GM12878 (cell line): ENCODE results near the gene UPF1. TPM values are rescaled to one million over a fixed set of nuclear protein-coding genes. Genes with fewer than 3 reads are reported as not detected.

Source experiments
- ATAC-seq: fragments of 200-7000 bp; cut with Tn5 transposase; 3 replicates; pipeline ENCODE4 v1.9.1; 2020; ENCODE audit warnings: mild to moderate bottlenecking, moderate library complexity
- BruUV-seq: library from RNA; stranded (reverse); fragments of 400-500 nt; replicated peaks from 2 replicates; lab custom pipeline; 2021; lab: Mats Ljungman, UMichigan
- CTCF ChIA-PET: fragments of 300-600 bp; sonication (Branson Sonifier 250); formaldehyde crosslinking; extraction: SDS; loops from one replicate; lab custom pipeline; 2021; ENCODE audit warnings: inconsistent platforms; lab: Yijun Ruan, JAX
- POLR2A ChIA-PET: fragments of 350-600 bp; formaldehyde crosslinking; extraction: SDS; loops from one replicate; lab custom pipeline; 2021; ENCODE audit warnings: inconsistent platforms; lab: Charles Lee
- RAD21 ChIA-PET: fragments of 300-600 bp; sonication (Branson Sonifier 250); formaldehyde crosslinking; loops from one replicate; lab custom pipeline; 2023; ENCODE audit warnings: antibody characterized with exemption; ENCODE audit not compliant: unreplicated experiment; lab: Charles Lee
- SMC1A ChIA-PET: fragments of 300-600 bp; sonication (Branson Sonifier 250); formaldehyde crosslinking; loops from one replicate; lab custom pipeline; 2023; ENCODE audit not compliant: unreplicated experiment, uncharacterized antibody; lab: Charles Lee
- DNase-seq: peaks from one replicate; pipeline ENCODE4 v3.0.0-alpha.2; 2011; ENCODE audit warnings: low read depth, low spot score
- FAIRE-seq: peaks from 3 replicates; lab custom pipeline; 2011; peaks lifted over from hg19 to GRCh38; lab: Jason Lieb, UNC
- H2AFZ ChIP-seq: 2 replicates; pipeline ENCODE4 v1.6.0; 2011; ENCODE audit warnings: low read depth, low read length, control low read depth; ENCODE audit not compliant: control insufficient read depth
- H3K27ac ChIP-seq: 2 replicates; pipeline ENCODE4 v1.5.1; 2011; ENCODE audit warnings: control low read depth; ENCODE audit not compliant: control insufficient read depth, insufficient read depth
- H3K27me3 ChIP-seq, 2 experiments: replicated peaks in 1 of 2; 2 replicates each; pipeline versions ENCODE4 v1.6.0 to v1.6.1; 2011; ENCODE audit warnings: low read length in 1 of 2; ENCODE audit not compliant: control insufficient read depth in 2 of 2, insufficient read depth in 2 of 2
- H3K36me3 ChIP-seq, 2 experiments: 2 replicates each; pipeline ENCODE4 v1.5.1; 2011; ENCODE audit warnings: low read length in 1 of 2; ENCODE audit not compliant: control insufficient read depth in 2 of 2, insufficient read depth in 2 of 2
- H3K4me1 ChIP-seq: 2 replicates; pipeline ENCODE4 v1.6.1; 2011; ENCODE audit warnings: mild to moderate bottlenecking, low read length, moderate library complexity, mixed read lengths; ENCODE audit not compliant: control insufficient read depth, insufficient read depth
- H3K4me2 ChIP-seq: 2 replicates; pipeline ENCODE4 v1.6.0; 2011; ENCODE audit warnings: control low read depth; ENCODE audit not compliant: control insufficient read depth, insufficient read depth
- H3K4me3 ChIP-seq: fragments of 200-600 bp; sonication (generic); 2 replicates; pipeline ENCODE4 v1.5.1; 2016
- H3K79me2 ChIP-seq: 2 replicates; pipeline ENCODE4 v1.6.0; 2011; ENCODE audit warnings: low read length; ENCODE audit not compliant: control insufficient read depth, insufficient read depth
- H3K9ac ChIP-seq: 2 replicates; pipeline ENCODE4 v1.8.0; 2011; ENCODE audit warnings: low read length, control low read depth, mixed read lengths; ENCODE audit not compliant: control insufficient read depth, insufficient read depth
- H3K9me3 ChIP-seq: replicated peaks from 3 replicates; pipeline ENCODE4 v1.5.1; 2011; ENCODE audit warnings: mild to moderate bottlenecking, low read length; ENCODE audit not compliant: control insufficient read depth, insufficient read depth
- H4K20me1 ChIP-seq: 2 replicates; pipeline ENCODE4 v1.6.0; 2011; ENCODE audit not compliant: control insufficient read depth, insufficient read depth
- BRCA1 ChIP-seq: IDR thresholded peaks from 2 replicates; pipeline ENCODE4 v1.6.1; 2011; ENCODE audit warnings: low read depth, low read length, improper control_type of control experiment
- CEBPZ ChIP-seq: fragments of 150-350 bp; IDR thresholded peaks from 2 replicates; pipeline ENCODE4 v1.6.1; 2016; ENCODE audit warnings: low read depth, low read length
- EZH2 ChIP-seq: IDR thresholded peaks from 2 replicates; pipeline ENCODE4 v1.6.1; 2012; ENCODE audit warnings: low read depth, mild to moderate bottlenecking, control low read depth, inconsistent platforms, low read length, borderline replicate concordance; ENCODE audit not compliant: control insufficient read depth
- HCFC1 ChIP-seq: fragments of 150-350 bp; IDR thresholded peaks from 2 replicates; pipeline ENCODE4 v1.6.1; 2014; ENCODE audit warnings: low read length
- IRF5 ChIP-seq: fragments of 450-650 bp; IDR thresholded peaks from 2 replicates; pipeline ENCODE4 v1.6.1; 2017; ENCODE audit warnings: borderline replicate concordance
- KLF5 ChIP-seq: fragments of 450-650 bp; IDR thresholded peaks from 2 replicates; pipeline ENCODE4 v1.6.1; 2014; ENCODE audit warnings: mild to moderate bottlenecking; ENCODE audit not compliant: partially characterized antibody
- MEF2A ChIP-seq: IDR thresholded peaks from 2 replicates; pipeline ENCODE4 v1.6.1; 2011; ENCODE audit warnings: low read depth, mild to moderate bottlenecking, low read length, moderate library complexity; ENCODE audit not compliant: insufficient read depth
- NR2C2 ChIP-seq: IDR thresholded peaks from 2 replicates; pipeline ENCODE4 v1.6.1; 2011; ENCODE audit warnings: borderline replicate concordance, low read depth; ENCODE audit not compliant: control insufficient read depth, insufficient read length
- POLR2A ChIP-seq: IDR thresholded peaks from 2 replicates; pipeline ENCODE4 v1.6.1; 2011; ENCODE audit warnings: low read depth, mild to moderate bottlenecking, low read length
- RB1 ChIP-seq: fragments of 450-650 bp; formaldehyde crosslinking; IDR thresholded peaks from 2 replicates; pipeline ENCODE4 v1.6.1; 2017; ENCODE audit warnings: mild to moderate bottlenecking, borderline replicate concordance
- RCOR1 ChIP-seq: conservative IDR thresholded peaks from 2 replicates; pipeline ENCODE4 v1.6.1; 2012; ENCODE audit warnings: low read depth, low read length, improper control_type of control experiment
- RELA ChIP-seq: fragments of 450-650 bp; IDR thresholded peaks from 2 replicates; pipeline ENCODE4 v1.8.0; 2014; ENCODE audit warnings: borderline replicate concordance; ENCODE audit not compliant: partially characterized antibody
- SREBF2 ChIP-seq: IDR thresholded peaks from 2 replicates; pipeline ENCODE4 v1.6.1; 2012; ENCODE audit warnings: mild to moderate bottlenecking, low read length
- SUPT20H ChIP-seq: IDR thresholded peaks from 2 replicates; pipeline ENCODE4 v1.6.1; 2011; ENCODE audit warnings: low read depth, mild to moderate bottlenecking, low read length, moderate library complexity, borderline replicate concordance; ENCODE audit not compliant: control insufficient read depth
- USF2 ChIP-seq: IDR thresholded peaks from 2 replicates; pipeline ENCODE4 v1.6.1; 2011; ENCODE audit warnings: low read depth, low read length, improper control_type of control experiment, borderline replicate concordance
- ZNF592 ChIP-seq: fragments of 450-650 bp; IDR thresholded peaks from 2 replicates; pipeline ENCODE4 v1.6.1; 2017; ENCODE audit warnings: mild to moderate bottlenecking, moderate library complexity
- WGBS: methylation state at CpG from one replicate; pipeline ENCODE4 v1.1.6; 2016; ENCODE audit warnings: low lambda C conversion rate; ENCODE audit not compliant: insufficient replicate concordance, insufficient coverage; ENCODE audit errors: missing lambda C conversion rate; 5-methylcytosine and 5-hydroxymethylcytosine counted together
- in situ Hi-C: fragments of 300-500 bp; cut with MboI; formaldehyde crosslinking; loops from 9 replicates; pipeline ENCODE4 v1.14.3; 2018; ENCODE audit warnings: mixed read lengths
- intact Hi-C: fragments of 100-400 bp; cut with micrococcal nuclease; formaldehyde crosslinking; loops from one replicate; pipeline ENCODE4 v1.14.2; 2022; ENCODE audit not compliant: unreplicated experiment
- polyA plus RNA-seq, 11 experiments: library from polyadenylated mRNA; depleted of rRNA in 4 of 11; unstranded in 6 of 11; stranded (reverse) in 5 of 11; fragments of >200 nt; fragmentation: Nextera tagmentation in 4 of 11; fragmentation: Illumina TruSeq in 1 of 11; extraction: Ambion mirVana in 4 of 11; extraction: Trizol in 1 of 11; gene quantifications; 1 replicate in 1 of 11; 2 replicates in 10 of 11; pipeline versions ENCODE4 v1.2.1 to v1.2.3, GENCODE V29; 2011 to 2016; ENCODE audit warnings: inconsistent platforms in 2 of 11, missing spikeins in 2 of 11, low read depth in 1 of 11
- total RNA-seq, 4 experiments: library from RNA; depleted of rRNA in 3 of 4; stranded (reverse); fragments of >200 nt in 3 of 4; fragmentation: Illumina TruSeq in 1 of 4; extraction: Trizol in 1 of 4; gene quantifications; 2 replicates each; pipeline versions ENCODE4 v1.2.1 to v1.2.3, GENCODE V29; 2013 to 2021

The UPF1 gene
- total and polyA plus RNA-seq, 10 of the 15 experiments (the other 5 are each of a cell fraction or from before 2014, with no cell fraction given) = 0.58 to 80.9 (median 18.7) TPM

DNA sequence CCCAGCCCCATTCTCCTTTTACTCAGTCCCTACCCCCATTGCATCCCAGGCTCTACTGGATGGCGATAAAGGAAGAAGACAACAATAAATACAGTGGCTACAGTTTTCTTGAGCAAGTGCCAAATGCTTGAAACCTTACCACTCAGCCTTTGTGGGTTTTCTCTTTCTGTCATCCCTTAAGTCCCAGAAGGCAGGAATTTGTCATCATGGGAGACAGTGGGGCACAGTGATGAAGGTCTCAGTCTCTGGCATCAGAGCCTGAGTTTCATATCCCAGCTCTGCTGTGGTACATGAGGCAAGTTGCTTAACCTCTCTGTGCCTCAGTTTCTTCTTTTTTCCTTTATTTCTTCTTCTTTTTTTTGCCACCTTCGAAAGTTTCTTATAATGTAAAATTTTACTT, 35.5 kb upstream of the UPF1 start:
- DNase-seq (no peak), ATAC-seq (no peak), FAIRE-seq (no peak)
- no peak overlapping the region for H3K9ac ChIP-seq
- RAD21 ChIA-PET = interaction anchor here (0.6 kb wide), 1 partner anchor 269 kb away, joined by 3 read pairs; no protein-coding TSS in a partner anchor
- no peaks in the 10 kb centered on the region for H4K20me1 ChIP-seq
- no peak overlapping the region for H3K4me2 ChIP-seq
- BruUV-seq = no TSS peak
- no peak overlapping the region for H3K27ac ChIP-seq
- intact Hi-C loops (no loop called here), in situ Hi-C loops (no loop called here)
- POLR2A ChIA-PET = no interaction called here
- no peaks in the 10 kb centered on the region for H3K79me2 ChIP-seq
- no peak overlapping the region for H2AFZ ChIP-seq
- H3K27me3 ChIP-seq = peaks cover 5 to 8% of the 10 kb centered on the region in 2 experiments
- H3K4me1 ChIP-seq = no peaks in the 10 kb centered on the region
- H3K36me3 ChIP-seq = no peaks in the 10 kb centered on the region
- 0% methylated on average over 2 of the region's 2 CpGs for WGBS
- no peaks in the 10 kb centered on the region for H3K9me3 ChIP-seq
- SMC1A ChIA-PET = no interaction called here
- H3K4me3 ChIP-seq = no peak overlapping the region
- CTCF ChIA-PET = no interaction called here
- TF ChIP-seq RELA = no peak
- no peak for TF ChIP-seq ZNF592
- no peak for TF ChIP-seq NR2C2
- no peak for TF ChIP-seq RB1
- TF ChIP-seq RCOR1 = no peak
- no peak for TF ChIP-seq USF2
- no peak for TF ChIP-seq EZH2
- no peak for TF ChIP-seq MEF2A
- TF ChIP-seq KLF5 = no peak
- TF ChIP-seq SREBF2 = no peak
- TF ChIP-seq IRF5 = no peak
- no peak for TF ChIP-seq BRCA1
- TF ChIP-seq POLR2A = no peak
- TF ChIP-seq SUPT20H = no peak
- TF ChIP-seq HCFC1 = no peak
- no peak for TF ChIP-seq CEBPZ
